Gastrocnemius medialis (tissue), 4 donors: ENCODE results near the gene TAGLN2. TPM values are rescaled to one million over a fixed set of nuclear protein-coding genes. Genes with fewer than 3 reads are reported as not detected.
A peak's percentile ranks its signal among the peaks of the same experiment; 100 is the strongest.

ENCODE experiments used
- ATAC-seq, 2 donors: fragments of 150-250 bp; one replicate each; pipeline ENCODE4 v1.9.1; 2016
- DNase-seq, 2 donors: peaks; one replicate each; pipeline ENCODE4 v3.0.0-alpha.2; 2019
- H3K27ac ChIP-seq, 4 donors: fragments of 200-600 bp; sonication (generic); 1 replicate in 1 of 4; 2 replicates in 3 of 4; pipeline ENCODE4 v1.5.1; 2016 to 2018; ENCODE audit warnings: mild to moderate bottlenecking in 2 of 4, moderate library complexity in 1 of 4
- H3K27me3 ChIP-seq, 3 donors: fragments of 200-600 bp; sonication (generic) in 2 of 3; 1 replicate in 1 of 3; 2 replicates in 2 of 3; pipeline versions ENCODE4 v1.5.1 to v1.6.0; 2016 to 2019; ENCODE audit warnings: mild to moderate bottlenecking in 1 of 3, moderate library complexity in 1 of 3
- H3K36me3 ChIP-seq, 2 donors: fragments of 200-600 bp; sonication (generic) in 1 of 2; one replicate each; pipeline ENCODE4 v1.5.1; 2017 to 2018
- H3K4me1 ChIP-seq, 2 donors: fragments of 200-600 bp; sonication (generic) in 1 of 2; one replicate each; pipeline ENCODE4 v1.5.1; 2016 to 2017; ENCODE audit warnings: mild to moderate bottlenecking in 2 of 2
- H3K4me3 ChIP-seq, 4 donors: fragments of 200-600 bp; sonication (generic) in 3 of 4; 1 replicate in 1 of 4; 2 replicates in 3 of 4; pipeline ENCODE4 v1.5.1; 2016 to 2019; ENCODE audit warnings: mild to moderate bottlenecking in 2 of 4
- H3K9me3 ChIP-seq, 3 donors: fragments of 200-600 bp; sonication (generic) in 2 of 3; 1 replicate in 1 of 3; 2 replicates in 2 of 3; pipeline ENCODE4 v1.5.1; 2016 to 2019
- CTCF ChIP-seq, 5 experiments: fragments of 450-650 bp in 3 of 5; fragments of 200-600 bp in 2 of 5; sonication (generic) in 2 of 5; IDR thresholded peaks in 4 of 5; conservative IDR thresholded peaks in 1 of 5; 1 replicate in 4 of 5; 2 replicates in 1 of 5; pipeline ENCODE4 v1.5.1; 2016 to 2019; ENCODE audit warnings: antibody characterized with exemption in 5 of 5, mild to moderate bottlenecking in 3 of 5, moderate library complexity in 3 of 5
- POLR2A ChIP-seq, 2 donors: fragments of 450-650 bp; IDR thresholded peaks; one replicate each; pipeline ENCODE4 v1.6.1; 2017; ENCODE audit warnings: antibody characterized with exemption in 2 of 2, mild to moderate bottlenecking in 2 of 2, moderate library complexity in 2 of 2
- in situ Hi-C, 4 donors: fragments of 200-750 bp; cut with MboI; loops; one replicate each; pipeline versions ENCODE4 v1.15.0 to v1.8.0; 2017; ENCODE audit warnings: low sequenced_read_pairs in 4 of 4
- intact Hi-C: fragments of 100-400 bp; cut with DNase I; formaldehyde crosslinking; loops from one replicate; pipeline ENCODE4 v1.15.1; 2023; ENCODE audit warnings: low total_unique reads
- total RNA-seq, 4 donors: library from RNA; depleted of rRNA; stranded (reverse); fragments of >200 nt; gene quantifications; one replicate each; pipeline versions ENCODE4 v1.1.0 to v1.2.3, GENCODE V29; 2016

TAGLN2 gene
- total RNA-seq, 4 donors from 2014 or later = 28.8 to 48.2 (median 37.5) TPM

GRCh38 chr1:159920202-159920601 is 5.1 kb downstream of the TAGLN2 start:
- no peak for ATAC-seq

GRCh38 chr1:159919236-159919865 is 6.0 kb downstream of the TAGLN2 start:
- in situ Hi-C loops = no loop called here
- intact Hi-C loops = no loop called here

More at GRCh38 chr1:159920202-159920601, 5.1 kb downstream of the TAGLN2 start:
- in situ Hi-C loops = no loop called here
- Histone ChIP-seq H3K4me1 (peaks cover 26 to 37% of the 10 kb centered on the region in 2 donors), H3K4me3 (no peak overlapping the region), H3K27me3 (peaks cover 5 to 9% (median 8%) of the 10 kb centered on the region in 3 donors), H3K36me3 (peaks cover 0 to 14% of the 10 kb centered on the region in 2 donors), H3K27ac (peak overlapping the region in 3 of 4 donors; percentile 22 to 94 (median 91)), H3K9me3 (no peaks in the 10 kb centered on the region)
- TF ChIP-seq CTCF (IDR thresholded peaks at IDR 0.05 in 4 of 5, conservative IDR thresholded peaks at IDR 0.05 in 1 of 5) (no peak), POLR2A (IDR thresholded peaks at IDR 0.05) (no peak)
- intact Hi-C loops = loop anchor here (10.0 kb wide), 1 partner anchor 65 kb away; no protein-coding TSS in a partner anchor
- no peak for DNase-seq

GRCh38 chr1:159918352-159919200 is 6.7 kb downstream of the TAGLN2 start:
- Histone ChIP-seq H3K9me3 (no peaks in the 10 kb centered on the region), H3K27ac (peak overlapping the region in 1 of 4 donors; percentile 94), H3K4me1 (peaks cover 23 to 37% of the 10 kb centered on the region in 2 donors), H3K36me3 (peaks cover 0 to 14% of the 10 kb centered on the region in 2 donors), H3K4me3 (no peak overlapping the region), H3K27me3 (peaks cover 0 to 3% (median 0%) of the 10 kb centered on the region in 3 donors)
- DNase-seq (no peak), ATAC-seq (no peak)
- TF ChIP-seq POLR2A (IDR thresholded peaks at IDR 0.05) = no peak
- no peak for TF ChIP-seq CTCF (IDR thresholded peaks at IDR 0.05 in 4 of 5, conservative IDR thresholded peaks at IDR 0.05 in 1 of 5)
- intact Hi-C loops = no loop called here
- in situ Hi-C loops = no loop called here

More at GRCh38 chr1:159919236-159919865, 6.0 kb downstream of the TAGLN2 start:
- no peaks in the 10 kb centered on the region for H3K9me3 ChIP-seq
- H3K27me3 ChIP-seq = peaks cover 0 to 3% (median under 1%) of the 10 kb centered on the region in 3 donors
- no peak for TF ChIP-seq POLR2A (IDR thresholded peaks at IDR 0.05)
- no peak for TF ChIP-seq CTCF (IDR thresholded peaks at IDR 0.05 in 4 of 5, conservative IDR thresholded peaks at IDR 0.05 in 1 of 5)
- DNase-seq (no peak), ATAC-seq (no peak)
- peaks cover 0 to 14% of the 10 kb centered on the region in 2 donors for H3K36me3 ChIP-seq
- no peak overlapping the region for H3K4me3 ChIP-seq
- H3K4me1 ChIP-seq = peaks cover 23 to 37% of the 10 kb centered on the region in 2 donors
- H3K27ac ChIP-seq = peak overlapping the region; percentile 6 to 94 (median 18)

GRCh38 chr1:159917533-159918351 is 7.6 kb downstream of the TAGLN2 start:
- intact Hi-C loops = no loop called here
- no peak for ATAC-seq
- Histone ChIP-seq H3K27ac (no peak overlapping the region), H3K4me1 (peaks cover 23 to 37% of the 10 kb centered on the region in 2 donors), H3K9me3 (no peaks in the 10 kb centered on the region), H3K4me3 (no peak overlapping the region), H3K27me3 (no peaks in the 10 kb centered on the region), H3K36me3 (peaks cover 0 to 14% of the 10 kb centered on the region in 2 donors)
- DNase-seq = no peak
- TF ChIP-seq POLR2A (IDR thresholded peaks at IDR 0.05) (no peak), CTCF (IDR thresholded peaks at IDR 0.05 in 4 of 5, conservative IDR thresholded peaks at IDR 0.05 in 1 of 5) (no peak)
- in situ Hi-C loops = no loop called here
